M059J (cell line): ENCODE data around the gene TEX35. TPM values are rescaled to one million over a fixed set of nuclear protein-coding genes. Genes with fewer than 3 reads are reported as not detected.
"Not testable (repeated sequence)": the region's sequence is repeated elsewhere in the genome, so short reads cannot be mapped to it uniquely, and the experiment has no call there.

ENCODE experiments used
- DNase-seq: peaks from one replicate; pipeline ENCODE4 v3.0.0-alpha.2; 2012; ENCODE audit warnings: low read depth
- total RNA-seq: library from RNA; depleted of rRNA; stranded (reverse); fragments of >200 nt; shearing (Covaris generic); gene quantifications from 2 replicates; pipeline ENCODE4 v1.2.3, GENCODE V29; 2014

Gene TEX35
- total RNA-seq, 1 experiment from 2014 or later, result not detected

DNA sequence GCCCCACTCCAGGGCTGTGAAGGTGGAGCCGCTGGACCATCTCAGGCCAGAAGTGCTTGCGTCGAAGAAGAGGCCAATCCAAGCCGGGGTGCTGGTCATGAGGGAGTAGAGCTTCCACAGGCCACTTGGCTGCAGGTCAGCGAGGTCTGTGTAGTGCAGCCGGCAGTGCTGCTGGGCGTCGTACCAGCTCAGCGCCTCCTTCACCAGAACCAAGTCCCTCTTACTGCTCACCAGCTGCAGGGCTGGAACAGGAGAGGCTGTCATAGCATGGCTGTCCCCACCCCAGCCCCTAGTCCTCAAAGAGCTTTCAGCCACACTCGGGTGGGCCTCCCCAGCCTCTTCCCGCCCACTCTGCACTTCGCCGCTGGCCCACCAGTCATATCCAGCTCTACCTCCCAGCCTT lies 18.3 kb upstream of the TEX35 start:
- DNase-seq, result no peak

DNA sequence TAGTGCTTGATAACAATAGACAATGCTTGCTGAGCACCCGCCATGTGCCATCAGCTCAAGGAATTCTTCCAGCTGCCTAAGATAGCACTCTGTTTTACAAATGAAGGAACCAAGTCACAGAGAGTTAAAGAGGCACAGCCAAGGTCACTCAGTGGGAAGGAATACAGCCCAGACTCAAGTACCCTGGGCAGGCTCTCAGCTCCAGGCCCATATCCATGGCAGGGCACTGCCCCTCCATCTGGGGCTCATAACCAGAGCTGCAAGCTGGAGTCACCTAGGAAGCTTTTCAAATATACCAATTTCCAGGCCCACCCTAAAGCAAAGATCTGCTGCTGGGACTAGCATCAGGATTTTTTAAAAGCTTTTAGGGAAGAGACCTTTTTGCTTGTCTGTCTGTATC lies 17.8 kb upstream of the TEX35 start:
- DNase-seq, result no peak

DNA sequence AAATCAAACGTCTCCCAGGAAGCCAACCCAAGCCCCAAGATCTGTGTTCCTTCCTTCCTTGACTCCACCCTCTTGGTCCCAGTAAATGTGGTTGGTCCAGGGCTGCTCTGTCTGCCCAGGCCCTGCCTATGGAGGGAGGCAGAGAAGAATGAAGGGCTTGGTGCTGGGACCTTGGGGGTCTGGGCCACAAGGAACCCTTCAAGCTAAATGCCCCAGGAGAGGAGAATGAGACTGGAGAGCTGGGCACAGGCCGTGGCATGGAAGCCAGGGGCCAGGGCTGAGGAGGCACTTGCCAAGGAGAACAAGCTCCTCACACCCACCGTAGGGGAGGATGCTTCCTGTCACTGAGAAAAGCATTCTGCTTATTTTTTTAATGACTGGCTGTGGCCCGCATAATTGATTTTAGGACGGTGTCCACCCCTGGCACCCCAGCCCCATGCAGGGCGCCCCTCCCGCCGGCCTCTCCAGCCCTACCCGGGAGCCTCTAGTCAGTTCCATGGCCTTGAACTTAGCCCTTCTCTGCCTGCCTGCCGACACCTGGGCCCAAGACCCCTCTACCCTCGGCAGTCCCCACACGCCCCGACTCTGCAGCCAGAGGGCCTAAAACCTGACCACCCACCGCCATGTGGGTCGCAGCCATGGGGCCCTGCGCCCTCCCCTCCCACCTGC lies 17.0 kb upstream of the TEX35 start:
- DNase-seq, result no peak

GRCh38 chr1:178496410-178497135 lies 16.3 kb upstream of the TEX35 start, which contains the start of gene CLEC20A:
Gene CLEC20A (minus strand): TSS chr1:178496964. CDS start chr1:178496939, 25 bp downstream.
- DNase-seq, result no peak

- no peak for DNase-seq
These were observed 14.9 kb upstream of the TEX35 start for GRCh38 chr1:178497903-178498478.

DNA sequence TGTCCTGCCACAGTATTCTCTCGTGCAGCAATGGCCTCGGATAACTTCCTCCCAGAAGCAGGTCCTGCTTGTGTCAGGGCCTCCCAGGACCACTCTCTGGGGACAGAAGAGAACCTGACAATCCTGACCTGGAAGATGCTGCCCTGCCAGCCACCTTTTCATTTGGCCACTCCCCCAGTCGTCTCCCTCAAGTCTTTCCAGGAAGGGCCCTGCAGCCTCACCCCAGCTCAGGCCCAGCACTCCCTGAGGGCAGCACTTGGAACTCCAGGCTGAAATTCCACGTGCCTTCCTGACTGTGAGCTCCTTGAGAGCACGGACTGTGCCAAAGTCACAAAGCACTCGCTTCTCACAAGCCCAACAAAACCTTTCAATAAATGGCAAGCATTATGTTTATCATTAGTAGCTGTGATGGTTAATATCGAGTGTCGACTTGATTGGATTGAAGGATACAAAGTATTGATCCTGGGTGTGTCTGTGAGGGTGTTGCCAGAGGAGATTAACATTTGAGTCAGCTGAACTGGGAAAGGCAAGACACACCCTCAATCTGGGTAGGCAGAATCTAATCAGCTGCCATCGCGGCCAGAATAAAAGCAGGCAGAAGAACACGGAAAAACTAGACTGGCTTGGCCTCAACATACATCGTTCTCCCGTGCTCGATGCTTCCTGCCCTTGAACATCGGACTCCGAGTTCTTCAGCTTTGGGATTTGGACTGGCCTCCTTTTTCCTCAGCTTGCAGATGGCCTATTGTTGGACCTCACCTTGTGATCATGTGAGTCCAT lies 13.8 kb upstream of the TEX35 start:
- no peak for DNase-seq

GRCh38 chr1:178500091-178500770 lies 12.7 kb upstream of the TEX35 start:
- peak; percentile 7 for DNase-seq

DNA sequence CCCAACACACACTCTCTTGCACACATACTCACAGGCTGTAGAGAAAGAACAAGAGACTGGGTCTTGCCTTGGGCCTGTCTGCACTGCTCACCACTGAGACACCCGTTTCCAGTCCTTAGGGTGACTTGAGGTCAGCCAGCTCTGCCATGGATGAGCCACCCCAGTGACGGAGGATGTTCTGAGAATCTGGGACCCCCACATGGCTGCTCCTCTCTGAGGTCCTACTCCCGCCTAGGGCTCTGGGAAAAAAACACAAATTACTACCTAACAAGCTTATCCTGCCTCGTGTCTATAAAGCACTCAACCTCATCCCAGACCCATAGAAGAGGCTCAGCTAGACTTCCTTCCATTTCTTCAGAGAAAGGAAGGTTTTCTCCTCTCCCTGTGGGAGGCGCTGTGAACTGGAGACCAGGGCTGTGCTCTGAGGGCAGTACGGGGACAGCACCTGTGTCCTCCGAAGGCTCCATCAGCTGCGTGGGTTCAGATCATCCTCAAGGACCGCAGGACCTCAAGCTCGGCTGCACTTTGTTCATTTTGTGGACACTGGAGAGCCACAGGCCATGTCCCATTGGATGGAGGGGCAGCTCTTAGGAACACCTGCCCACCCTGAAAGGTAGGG lies 11.9 kb upstream of the TEX35 start:
- no peak for DNase-seq

- DNase-seq, result peak; percentile 59
These were observed 11.1 kb upstream of the TEX35 start for GRCh38 chr1:178501705-178502329.

DNA sequence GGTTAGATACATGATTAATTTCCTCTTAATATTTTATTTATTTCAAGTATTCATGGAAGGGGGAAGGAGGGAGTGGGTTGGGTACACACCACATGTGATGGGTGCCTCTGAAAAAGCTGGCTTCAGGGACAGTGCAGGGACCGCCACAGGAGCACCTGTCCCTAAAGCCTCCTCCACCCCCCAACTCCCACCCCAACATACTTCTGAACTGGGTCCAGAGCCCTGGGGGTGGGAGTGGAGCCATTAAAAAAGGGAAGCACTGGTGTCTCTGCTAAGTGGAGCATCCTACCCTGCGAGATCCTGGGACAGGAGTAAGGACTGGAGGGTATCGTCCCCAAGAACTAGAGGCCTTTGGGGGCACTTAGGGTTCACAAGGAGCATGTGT lies 10.6 kb upstream of the TEX35 start:
- no peak for DNase-seq

DNA sequence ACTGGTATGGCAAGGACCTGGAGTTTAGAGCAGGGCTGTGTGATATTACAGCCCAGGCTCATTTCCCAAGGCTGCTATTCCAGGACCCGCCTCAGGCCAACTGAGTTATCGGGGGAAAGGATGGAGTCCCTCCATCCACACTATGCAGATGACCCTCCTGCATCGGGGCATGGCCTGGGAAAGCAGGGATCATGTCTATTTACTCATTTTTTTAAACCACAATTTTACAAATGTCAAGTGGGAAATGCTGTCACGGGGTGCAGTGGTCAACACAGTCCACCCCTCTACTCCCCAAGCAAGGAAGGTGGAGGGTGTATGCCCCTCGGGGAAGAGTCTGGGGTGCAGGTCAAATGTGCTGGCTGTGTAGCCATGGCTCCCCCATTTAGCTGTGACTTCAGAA lies 10.1 kb upstream of the TEX35 start:
- DNase-seq, result no peak

GRCh38 chr1:178503316-178503715 lies 9.6 kb upstream of the TEX35 start:
- DNase-seq, result not testable (repeated sequence)

DNA sequence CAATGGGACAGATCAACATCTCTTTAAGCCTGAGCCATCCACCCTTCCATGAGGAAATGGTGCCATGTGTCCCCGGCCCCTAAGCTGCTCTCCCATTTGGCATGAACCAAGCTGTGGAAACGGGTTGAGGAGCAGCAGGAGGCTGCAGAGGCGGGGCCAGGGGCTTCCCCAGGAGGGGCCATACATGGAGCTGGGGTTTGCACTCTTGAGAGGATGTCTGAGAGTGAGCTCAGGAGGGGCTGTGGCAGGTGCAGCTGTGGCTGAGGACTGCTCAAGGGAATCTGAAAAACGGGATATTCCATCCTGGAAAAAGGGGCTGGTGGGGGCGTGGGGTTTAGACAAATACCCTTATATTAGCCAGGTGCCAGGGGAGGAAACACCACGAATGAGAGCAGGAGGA lies 9.1 kb upstream of the TEX35 start:
- no peak for DNase-seq

DNA sequence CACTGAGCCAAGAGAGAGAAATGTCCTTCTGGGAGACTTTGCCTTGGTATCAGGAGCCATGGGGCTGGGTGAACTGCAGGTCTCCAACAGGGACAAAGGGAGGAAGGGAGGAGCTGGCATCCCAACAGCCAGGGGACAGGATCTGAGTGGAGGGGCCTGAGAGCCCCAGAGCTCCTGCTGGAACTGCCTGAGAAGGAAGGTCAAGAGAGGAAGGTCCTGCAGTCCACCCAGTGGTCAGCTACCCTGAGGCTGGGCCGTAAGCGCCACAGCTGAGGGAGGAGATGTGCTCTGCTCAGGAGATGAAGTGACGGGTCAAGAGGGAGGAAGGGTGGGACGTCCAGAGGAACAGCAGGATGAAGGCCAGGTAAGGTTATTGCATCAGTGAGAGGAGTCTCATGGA lies 8.6 kb upstream of the TEX35 start:
- no peak for DNase-seq

DNA sequence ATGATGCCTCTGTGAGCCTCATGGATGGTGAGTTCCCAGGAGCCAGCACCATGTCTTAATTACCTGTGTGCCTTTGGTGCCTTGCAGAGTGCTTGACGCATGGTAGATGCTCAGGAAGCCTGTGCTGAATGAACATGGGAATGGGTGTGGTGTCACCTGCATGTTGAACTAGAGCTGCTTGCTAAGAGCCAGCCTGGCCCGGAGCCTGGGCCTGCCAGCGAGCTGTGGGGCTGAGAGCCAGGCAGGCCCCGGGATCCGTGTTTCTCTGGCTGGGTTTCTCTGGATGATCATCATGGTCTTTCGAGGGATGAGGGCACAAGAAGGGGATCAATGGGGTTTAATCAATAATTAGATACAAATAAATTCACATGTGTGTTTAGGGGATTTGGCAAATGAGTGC lies 6.7 kb upstream of the TEX35 start:
- no peak for DNase-seq

DNA sequence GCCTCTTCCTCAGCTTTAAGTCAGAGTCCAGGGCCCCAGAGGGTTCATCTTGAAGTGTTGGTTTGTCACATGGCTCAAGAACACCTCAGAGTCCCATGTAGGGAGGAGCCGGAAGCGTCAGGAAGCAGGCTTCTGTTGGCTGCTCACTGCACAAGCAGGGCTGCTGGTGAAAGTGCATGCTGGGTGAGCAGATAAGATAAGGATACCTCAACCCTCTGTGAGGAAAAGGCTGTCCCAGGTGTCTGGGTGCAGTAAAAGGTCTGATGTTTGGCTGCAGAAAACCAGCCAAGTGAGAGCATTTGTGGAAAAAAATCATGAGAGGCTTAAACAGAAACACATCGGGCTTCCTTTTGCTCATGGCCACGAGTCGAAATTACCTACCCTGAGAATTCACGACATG lies 6.2 kb upstream of the TEX35 start:
- DNase-seq, result no peak

DNA sequence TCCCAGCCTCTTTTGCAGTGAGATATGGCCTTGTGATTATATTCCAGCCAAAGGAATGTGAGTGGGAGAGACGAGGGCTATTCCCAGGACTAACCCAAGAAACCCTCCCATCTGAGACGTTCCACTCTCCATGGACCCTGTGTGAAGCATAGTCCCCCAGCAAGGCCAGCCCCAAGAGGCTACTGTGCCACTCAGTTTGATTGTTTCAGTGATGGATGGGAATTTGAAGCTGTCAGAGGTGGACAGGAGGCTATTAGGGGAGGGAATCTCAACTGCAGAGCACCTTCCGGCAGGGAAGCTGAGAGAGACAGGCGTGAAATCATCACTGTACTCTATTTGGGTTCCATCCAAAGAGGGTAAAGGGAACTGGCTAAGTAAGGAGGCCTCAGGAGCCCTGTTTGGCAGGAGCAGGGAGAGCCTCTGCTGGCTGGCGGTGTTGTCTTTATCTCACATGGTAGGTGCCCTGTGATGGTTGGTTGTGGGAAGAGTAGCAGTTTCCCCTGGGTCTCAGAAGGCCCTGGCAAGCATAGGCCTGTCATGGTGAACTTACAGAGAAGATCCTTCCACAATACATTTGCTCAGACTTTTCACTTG lies 3.4 kb upstream of the TEX35 start:
- no peak for DNase-seq

DNA sequence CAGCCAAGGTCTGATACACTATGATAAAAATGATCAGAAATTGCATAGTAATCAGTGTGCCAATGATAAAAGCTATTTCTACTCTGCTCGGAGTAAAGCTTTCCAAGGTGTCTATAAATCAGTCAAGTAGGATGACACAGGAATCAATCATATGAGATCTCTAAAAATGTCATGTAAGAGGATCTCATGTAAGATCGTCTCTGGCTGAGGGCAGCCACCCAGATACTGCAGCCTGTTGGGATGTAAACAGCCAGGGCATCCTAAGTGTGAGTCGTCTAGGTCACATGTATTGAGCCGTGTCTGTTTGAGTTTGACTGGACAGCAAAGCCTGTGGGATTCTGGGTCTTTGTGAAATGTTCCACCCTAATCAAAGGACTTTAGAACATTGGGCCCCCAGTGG lies 2.8 kb upstream of the TEX35 start:
- peak; percentile 13 for DNase-seq

DNA sequence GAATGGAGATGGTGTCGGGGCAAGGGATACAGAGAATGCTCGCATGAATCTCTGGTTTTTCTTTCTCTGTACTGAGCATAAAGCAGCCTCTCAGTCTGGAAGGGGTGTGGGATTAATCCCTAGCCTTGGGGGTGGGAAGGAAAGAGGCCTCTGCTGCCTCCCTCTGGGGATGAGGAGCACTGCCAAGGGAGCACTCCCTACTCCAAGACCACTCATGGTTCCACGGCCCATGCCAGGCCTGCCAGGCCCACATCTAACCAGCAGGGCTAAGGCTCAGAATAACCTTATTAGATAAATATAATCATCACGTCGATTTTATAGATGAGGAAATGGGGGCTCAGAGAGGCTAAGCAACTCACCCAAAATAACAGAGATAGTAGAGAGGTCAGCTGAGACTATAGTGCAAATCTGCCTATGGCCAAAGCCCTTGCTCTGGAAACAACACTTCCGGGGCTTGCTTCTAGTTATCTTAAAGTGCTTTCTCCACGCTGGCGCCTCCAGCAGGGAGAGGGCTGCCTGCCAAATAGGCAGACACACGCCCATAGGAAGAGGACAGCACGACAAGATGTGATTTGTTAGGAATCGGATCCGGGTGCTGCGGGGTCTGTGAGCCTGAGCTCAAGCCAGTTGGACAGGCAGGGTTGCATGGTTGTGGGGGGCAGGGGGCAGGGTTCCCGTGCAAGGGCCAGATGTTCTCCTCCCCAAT lies 522 bp downstream of the TEX35 start:
- DNase-seq, result no peak

GRCh38 chr1:178516110-178516509 lies 3.2 kb downstream of the TEX35 start:
- no peak for DNase-seq
